PC-9 (cell line): ENCODE data around the gene C15orf62.

Experiments used
- EZH2 ChIP-seq: fragments of 200-600 bp; sonication (generic); IDR thresholded peaks from 2 replicates; pipeline ENCODE4 v1.8.0; 2017; ENCODE audit warnings: antibody characterized with exemption, low read depth
- TF ChIP-seq, protein P1 (sequence below): fragments of 200-600 bp; sonication (generic); conservative IDR thresholded peaks from 2 replicates; pipeline ENCODE4 v1.6.1; 2017; ENCODE audit warnings: mixed run types, antibody characterized with exemption, mild to moderate bottlenecking, moderate library complexity

DNA sequence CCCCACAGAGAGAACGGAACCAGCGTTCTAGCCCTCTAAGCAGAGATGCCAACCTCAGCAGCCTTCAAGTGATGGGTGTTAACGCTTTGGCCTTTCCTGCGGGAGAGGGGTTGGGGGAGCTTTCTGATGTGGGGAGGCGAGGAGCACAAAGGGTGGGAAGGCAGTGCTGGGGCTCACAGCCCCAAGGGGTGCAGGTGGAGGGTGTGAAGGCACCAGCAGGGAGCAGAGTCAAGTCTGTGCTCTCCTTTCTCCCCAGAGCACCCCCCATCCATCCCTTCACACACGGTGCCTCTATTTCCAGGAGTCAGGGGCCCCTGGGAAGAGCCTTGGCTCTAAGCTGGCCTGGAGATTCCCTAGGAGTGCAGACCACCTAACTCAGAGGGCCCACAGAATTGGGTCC lies 4.1 kb downstream of the C15orf62 start:
- TF ChIP-seq, protein P1, sequence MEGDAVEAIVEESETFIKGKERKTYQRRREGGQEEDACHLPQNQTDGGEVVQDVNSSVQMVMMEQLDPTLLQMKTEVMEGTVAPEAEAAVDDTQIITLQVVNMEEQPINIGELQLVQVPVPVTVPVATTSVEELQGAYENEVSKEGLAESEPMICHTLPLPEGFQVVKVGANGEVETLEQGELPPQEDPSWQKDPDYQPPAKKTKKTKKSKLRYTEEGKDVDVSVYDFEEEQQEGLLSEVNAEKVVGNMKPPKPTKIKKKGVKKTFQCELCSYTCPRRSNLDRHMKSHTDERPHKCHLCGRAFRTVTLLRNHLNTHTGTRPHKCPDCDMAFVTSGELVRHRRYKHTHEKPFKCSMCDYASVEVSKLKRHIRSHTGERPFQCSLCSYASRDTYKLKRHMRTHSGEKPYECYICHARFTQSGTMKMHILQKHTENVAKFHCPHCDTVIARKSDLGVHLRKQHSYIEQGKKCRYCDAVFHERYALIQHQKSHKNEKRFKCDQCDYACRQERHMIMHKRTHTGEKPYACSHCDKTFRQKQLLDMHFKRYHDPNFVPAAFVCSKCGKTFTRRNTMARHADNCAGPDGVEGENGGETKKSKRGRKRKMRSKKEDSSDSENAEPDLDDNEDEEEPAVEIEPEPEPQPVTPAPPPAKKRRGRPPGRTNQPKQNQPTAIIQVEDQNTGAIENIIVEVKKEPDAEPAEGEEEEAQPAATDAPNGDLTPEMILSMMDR, result no peak
- TF ChIP-seq EZH2, result no peak
